CD4-positive, alpha-beta T cell (primary cell): ENCODE results near the gene MAPK13. TPM values are rescaled to one million over a fixed set of nuclear protein-coding genes. Genes with fewer than 3 reads are reported as not detected.
"Not testable (repeated sequence)": the region's sequence is repeated elsewhere in the genome, so short reads cannot be mapped to it uniquely, and the experiment has no call there.

Source experiments
- ATAC-seq: fragments of 200-7000 bp; cut with Tn5 transposase; one replicate; pipeline ENCODE4 v1.10.0; 2022; ENCODE audit warnings: mild to moderate bottlenecking; ENCODE audit not compliant: poor library complexity
- CTCF ChIA-PET: fragments of 350-600 bp; sonication (Branson Sonifier 250); formaldehyde crosslinking; loops from one replicate; lab custom pipeline; 2021; ENCODE audit warnings: antibody characterized with exemption, inconsistent platforms; lab: Charles Lee
- POLR2A ChIA-PET: fragments of 350-600 bp; sonication (Branson Sonifier 250); formaldehyde crosslinking; loops from one replicate; lab custom pipeline; 2021; ENCODE audit warnings: antibody characterized with exemption, inconsistent platforms; lab: Charles Lee
- DNase-seq, 14 experiments: peaks; one replicate each; pipeline ENCODE4 v3.0.0-alpha.2; 2013 to 2020; ENCODE audit warnings: mixed read lengths in 2 of 14
- H3K27ac ChIP-seq, 2 donors: one replicate each; pipeline versions ENCODE4 v1.5.1 to v1.7.0; 2013; ENCODE audit warnings: low read length in 2 of 2, low read depth in 1 of 2, mild to moderate bottlenecking in 1 of 2
- H3K27me3 ChIP-seq, 2 experiments: 1 replicate in 1 of 2; 2 replicates in 1 of 2; pipeline versions ENCODE4 v1.6.1 to v1.7.0; 2013; ENCODE audit warnings: low read length in 2 of 2, control low read depth in 1 of 2, mild to moderate bottlenecking in 1 of 2, moderate library complexity in 1 of 2; ENCODE audit not compliant: insufficient read depth in 2 of 2, control insufficient read depth in 1 of 2
- H3K36me3 ChIP-seq: one replicate; pipeline ENCODE4 v1.6.1; 2013; ENCODE audit warnings: low read length, control low read depth; ENCODE audit not compliant: insufficient read depth
- H3K4me1 ChIP-seq: one replicate; pipeline ENCODE4 v1.6.1; 2013; ENCODE audit warnings: low read length, control low read depth; ENCODE audit not compliant: insufficient read depth
- H3K4me3 ChIP-seq: one replicate; pipeline ENCODE4 v1.5.1; 2013; ENCODE audit warnings: mild to moderate bottlenecking, low read length, moderate library complexity
- H3K9me3 ChIP-seq, 2 experiments: 1 replicate in 1 of 2; 2 replicates in 1 of 2; pipeline versions ENCODE4 v1.6.1 to v1.7.0; 2013; ENCODE audit warnings: low read length in 2 of 2, mild to moderate bottlenecking in 2 of 2, control low read depth in 1 of 2, moderate library complexity in 1 of 2; ENCODE audit not compliant: control insufficient read depth in 1 of 2, insufficient read depth in 1 of 2
- H3K27ac Mint-ChIP-seq: one replicate; pipeline ENCODE4 v1.8.0; 2020; ENCODE audit warnings: mixed read lengths
- H3K27me3 Mint-ChIP-seq: one replicate; pipeline ENCODE4 v1.8.0; 2021; ENCODE audit warnings: mixed read lengths
- H3K36me3 Mint-ChIP-seq: one replicate; pipeline ENCODE4 v1.8.0; 2021; ENCODE audit warnings: low read depth, mixed read lengths
- H3K4me1 Mint-ChIP-seq: one replicate; pipeline ENCODE4 v1.8.0; 2021; ENCODE audit warnings: low read depth, mixed read lengths
- H3K4me3 Mint-ChIP-seq: one replicate; pipeline ENCODE4 v1.8.0; 2020; ENCODE audit warnings: mild to moderate bottlenecking, mixed read lengths
- H3K9me3 Mint-ChIP-seq: one replicate; pipeline ENCODE4 v1.8.0; 2020; ENCODE audit warnings: mixed read lengths
- CTCF ChIP-seq: fragments of 200-600 bp; IDR thresholded peaks from one replicate; pipeline ENCODE4 v1.8.0; 2022; ENCODE audit warnings: antibody characterized with exemption, mild to moderate bottlenecking
- intact Hi-C, 2 experiments: fragments of 100-400 bp; cut with DNase I in 1 of 2; cut with micrococcal nuclease in 1 of 2; formaldehyde crosslinking; loops; one replicate each; pipeline versions ENCODE4 v1.15.1 to v1.9.0; 2023 to 2025; cut with DNase I, micrococcal nuclease
- total RNA-seq, 174 experiments: library from RNA in 2 of 174; stranded (reverse) in 2 of 174; gene quantifications; one replicate each; pipeline ENCODE4 v1.2.3 and lab custom pipeline; 2021 to 2026

The MAPK13 gene
- total RNA-seq, 2 experiments from 2014 or later: 58.5 to 63.5 TPM

DNA sequence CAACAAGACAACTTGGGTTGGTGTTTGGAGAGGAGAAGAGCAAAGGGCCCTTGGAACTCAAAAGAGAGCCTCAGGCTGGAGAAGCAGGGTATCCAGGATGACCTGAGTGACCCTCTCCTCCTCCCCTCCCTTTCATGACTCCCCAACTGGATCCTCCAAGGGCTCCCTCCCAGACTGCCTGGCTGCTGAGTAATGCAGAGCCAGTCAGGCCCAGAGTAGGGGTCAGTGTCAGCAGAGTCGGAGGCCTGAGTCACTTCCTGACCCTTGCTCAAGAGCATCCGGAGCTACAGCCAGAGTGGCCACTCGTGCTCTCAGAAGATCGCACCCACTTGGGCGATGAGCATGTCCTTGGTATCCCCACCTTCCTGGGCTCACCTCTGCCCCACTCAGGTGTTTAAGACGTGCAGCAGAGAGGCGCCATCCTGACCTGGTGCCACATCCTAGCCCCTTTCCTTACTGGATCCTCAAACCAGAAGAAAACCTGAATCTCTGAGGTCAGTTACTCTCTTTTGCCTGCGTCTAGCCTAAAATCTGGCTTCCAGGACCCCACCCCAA, 2.8 kb upstream of the MAPK13 start:
- Histone ChIP-seq H3K27me3 (no peaks in the 10 kb centered on the region), H3K9me3 (no peaks in the 10 kb centered on the region), H3K27ac (no peak overlapping the region), H3K36me3 (peaks cover under 1% of the 10 kb centered on the region), H3K4me1 (peaks cover 81% of the 10 kb centered on the region), H3K4me3 (no peak overlapping the region)
- Mint-ChIP-seq H3K36me3 (peaks cover 12% of the 10 kb centered on the region), H3K27me3 (no peaks in the 10 kb centered on the region), H3K4me1 (peaks cover 65% of the 10 kb centered on the region), H3K9me3 (no peaks in the 10 kb centered on the region), H3K4me3 (no peak overlapping the region), H3K27ac (peak overlapping the region; percentile 52)
- ChIA-PET POLR2A (interaction anchor here (1.0 to 1.2 kb wide), 4 partner anchors 28 to 525 kb away, joined by 3 to 4 read pairs (median 4); no protein-coding TSS in a partner anchor), CTCF (interaction anchor here (1.2 kb wide), 1 partner anchor 175 kb away, joined by 3 read pairs; no protein-coding TSS in a partner anchor)
- no peak for TF ChIP-seq CTCF
- intact Hi-C loops: loop anchor here in 1 of 2 experiments (10.0 kb wide), 1 partner anchor 157 kb away; no protein-coding TSS in a partner anchor
- ATAC-seq (no peak), DNase-seq (peak in 2 of 14 experiments; percentile 61 to 75)

GRCh38 chr6:36128073-36128472, 2.2 kb upstream of the MAPK13 start:
- Histone ChIP-seq H3K4me1 (peaks cover 81% of the 10 kb centered on the region), H3K27ac (no peak overlapping the region), H3K36me3 (peaks cover 6% of the 10 kb centered on the region), H3K4me3 (no peak overlapping the region), H3K9me3 (no peaks in the 10 kb centered on the region), H3K27me3 (no peaks in the 10 kb centered on the region)
- H3K27ac Mint-ChIP-seq: peak overlapping the region; percentile 88
- DNase-seq (no peak), ATAC-seq (no peak)
- peaks cover 65% of the 10 kb centered on the region for H3K4me1 Mint-ChIP-seq
- intact Hi-C loops: loop anchor here in 1 of 2 experiments (10.0 kb wide), 1 partner anchor 157 kb away; no protein-coding TSS in a partner anchor
- ChIA-PET CTCF (no interaction called here), POLR2A (no interaction called here)
- H3K9me3 Mint-ChIP-seq: no peaks in the 10 kb centered on the region
- H3K36me3 Mint-ChIP-seq: peaks cover 18% of the 10 kb centered on the region
- TF ChIP-seq CTCF: no peak
- H3K4me3 Mint-ChIP-seq: peak overlapping the region; percentile 20
- no peaks in the 10 kb centered on the region for H3K27me3 Mint-ChIP-seq

- Histone ChIP-seq H3K4me3 (no peak overlapping the region), H3K36me3 (peaks cover 13% of the 10 kb centered on the region), H3K27me3 (no peaks in the 10 kb centered on the region), H3K27ac (no peak overlapping the region), H3K4me1 (peaks cover 77% of the 10 kb centered on the region), H3K9me3 (no peaks in the 10 kb centered on the region)
- no peak for TF ChIP-seq CTCF
- no peaks in the 10 kb centered on the region for H3K27me3 Mint-ChIP-seq
- no peak for DNase-seq
- H3K4me1 Mint-ChIP-seq: peaks cover 65% of the 10 kb centered on the region
- no peaks in the 10 kb centered on the region for H3K9me3 Mint-ChIP-seq
- no peak for ATAC-seq
- ChIA-PET CTCF (no interaction called here), POLR2A (interaction anchor here (1.2 to 3.3 kb wide), 5 partner anchors 17 to 101 kb away, joined by 4 to 32 read pairs (median 6); partner anchors contain the start of gene MAPK14)
- intact Hi-C loops: loop anchor here in 1 of 2 experiments (10.0 kb wide), 1 partner anchor 156 kb away; no protein-coding TSS in a partner anchor
- H3K27ac Mint-ChIP-seq: peak overlapping the region; percentile 88
- H3K36me3 Mint-ChIP-seq: peaks cover 25% of the 10 kb centered on the region
- H3K4me3 Mint-ChIP-seq: peak overlapping the region; percentile 84
Observed at GRCh38 chr6:36128793-36129192, 1.5 kb upstream of the MAPK13 start.

DNA sequence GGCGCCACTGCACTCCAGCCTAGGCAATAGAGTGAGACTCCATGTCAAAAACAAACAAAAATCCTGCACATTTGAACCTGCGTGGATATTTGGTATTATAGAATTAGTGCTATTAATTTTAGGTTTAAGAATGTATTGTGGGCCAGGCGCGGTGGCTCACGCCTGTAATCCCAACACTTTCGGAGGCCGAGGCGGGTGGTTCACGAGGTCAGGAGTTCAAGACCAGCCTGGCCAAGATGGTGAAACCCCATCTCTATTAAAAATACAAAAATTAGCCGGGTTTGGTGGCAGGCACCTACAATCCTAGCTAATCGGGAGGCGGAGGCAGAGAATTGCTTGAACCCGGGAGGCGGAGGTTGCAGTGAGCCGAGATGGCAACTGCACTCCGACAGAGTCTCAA, 979 bp upstream of the MAPK13 start:
- not testable (repeated sequence) for H3K27ac ChIP-seq, H3K4me3 ChIP-seq, H3K9me3 ChIP-seq, DNase-seq, ATAC-seq, H3K27me3 Mint-ChIP-seq, H3K27me3 ChIP-seq, H3K9me3 Mint-ChIP-seq
- Mint-ChIP-seq H3K4me1 (peaks cover 62% of the 10 kb centered on the region), H3K36me3 (peaks cover 27% of the 10 kb centered on the region), H3K27ac (peak overlapping the region; percentile 88), H3K4me3 (peak overlapping the region; percentile 84)
- ChIA-PET POLR2A (interaction anchor here (0.7 to 3.9 kb wide), 9 partner anchors 8 to 242 kb away, joined by 3 to 68 read pairs (median 8); partner anchors contain the start of genes BRPF3 and MAPK14), CTCF (interaction anchor here (1.2 to 1.4 kb wide), 2 partner anchors 26 to 34 kb away, joined by 3 to 5 read pairs; no protein-coding TSS in a partner anchor)
- intact Hi-C loops: loop anchor here in 1 of 2 experiments (10.0 kb wide), 1 partner anchor 155 kb away; no protein-coding TSS in a partner anchor
- Histone ChIP-seq H3K4me1 (peaks cover 73% of the 10 kb centered on the region), H3K36me3 (peaks cover 19% of the 10 kb centered on the region)
